ENCODE measurements around the gene TK2.

DNA sequence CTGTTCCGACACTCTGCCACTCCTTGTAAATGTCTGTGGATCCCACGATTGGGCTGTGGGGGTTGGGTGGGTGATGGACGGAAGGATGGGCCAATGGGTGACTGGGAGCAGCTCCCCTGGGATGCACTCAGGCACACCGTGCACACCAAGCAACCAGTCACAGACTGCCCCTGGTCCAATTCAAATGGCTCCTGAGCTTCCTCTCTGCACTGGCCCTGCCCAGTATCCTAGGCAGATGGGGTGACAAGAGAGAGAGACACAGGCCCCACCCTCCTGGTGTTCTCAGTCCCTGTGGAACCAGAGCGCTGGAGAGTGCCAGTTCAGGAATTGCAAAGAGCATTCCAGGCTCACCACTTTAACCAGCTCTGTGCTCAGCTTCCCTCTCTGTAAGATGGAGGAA lies 90.0 kb downstream of the TK2 start:
- TF ChIP-seq, protein P1, sequence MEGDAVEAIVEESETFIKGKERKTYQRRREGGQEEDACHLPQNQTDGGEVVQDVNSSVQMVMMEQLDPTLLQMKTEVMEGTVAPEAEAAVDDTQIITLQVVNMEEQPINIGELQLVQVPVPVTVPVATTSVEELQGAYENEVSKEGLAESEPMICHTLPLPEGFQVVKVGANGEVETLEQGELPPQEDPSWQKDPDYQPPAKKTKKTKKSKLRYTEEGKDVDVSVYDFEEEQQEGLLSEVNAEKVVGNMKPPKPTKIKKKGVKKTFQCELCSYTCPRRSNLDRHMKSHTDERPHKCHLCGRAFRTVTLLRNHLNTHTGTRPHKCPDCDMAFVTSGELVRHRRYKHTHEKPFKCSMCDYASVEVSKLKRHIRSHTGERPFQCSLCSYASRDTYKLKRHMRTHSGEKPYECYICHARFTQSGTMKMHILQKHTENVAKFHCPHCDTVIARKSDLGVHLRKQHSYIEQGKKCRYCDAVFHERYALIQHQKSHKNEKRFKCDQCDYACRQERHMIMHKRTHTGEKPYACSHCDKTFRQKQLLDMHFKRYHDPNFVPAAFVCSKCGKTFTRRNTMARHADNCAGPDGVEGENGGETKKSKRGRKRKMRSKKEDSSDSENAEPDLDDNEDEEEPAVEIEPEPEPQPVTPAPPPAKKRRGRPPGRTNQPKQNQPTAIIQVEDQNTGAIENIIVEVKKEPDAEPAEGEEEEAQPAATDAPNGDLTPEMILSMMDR (conservative IDR thresholded peaks at IDR 0.05; ENCODE audit: low read length): no peak
- no peak for TF ChIP-seq EZH2phosphoT487 (IDR thresholded peaks at IDR 0.05; ENCODE audit: borderline replicate concordance)

All from Loucy (cell line).